Activated T-helper 1 cell treated with anti-CD3 and anti-CD28 coated beads, Interleukin-2, amount 50 U/mL, for 16 hours (primary cell): ENCODE data around the gene PRKAG2.
"Not testable (repeated sequence)": the region's sequence is repeated elsewhere in the genome, so short reads cannot be mapped to it uniquely, and the experiment has no call there.

Experiments used
- DNase-seq, 2 donors: peaks; one replicate each; pipeline ENCODE4 v3.0.0-alpha.2; 2020; ENCODE audit warnings: low read depth in 1 of 2, low spot score in 1 of 2

Gene PRKAG2

DNA sequence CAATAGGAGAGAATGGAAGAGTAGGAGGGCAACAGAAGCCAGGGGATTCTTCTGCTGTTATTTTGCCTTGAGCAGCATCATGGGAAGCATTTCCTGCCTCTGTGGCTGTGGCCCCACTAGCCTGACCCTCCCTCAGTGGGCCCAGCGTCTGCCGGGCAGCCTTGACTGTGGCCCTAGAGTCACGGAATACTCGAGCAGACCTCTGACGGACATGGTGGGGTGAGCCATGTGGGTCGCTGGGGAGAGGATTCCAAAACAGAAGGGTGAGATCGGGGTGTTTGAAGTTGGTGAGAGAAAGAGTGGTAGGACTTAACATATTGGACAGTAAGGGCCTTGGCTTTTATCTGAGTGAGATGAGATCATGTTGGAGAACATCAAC is 8.3 kb upstream of the PRKAG2 start:
- no peak for DNase-seq

DNA sequence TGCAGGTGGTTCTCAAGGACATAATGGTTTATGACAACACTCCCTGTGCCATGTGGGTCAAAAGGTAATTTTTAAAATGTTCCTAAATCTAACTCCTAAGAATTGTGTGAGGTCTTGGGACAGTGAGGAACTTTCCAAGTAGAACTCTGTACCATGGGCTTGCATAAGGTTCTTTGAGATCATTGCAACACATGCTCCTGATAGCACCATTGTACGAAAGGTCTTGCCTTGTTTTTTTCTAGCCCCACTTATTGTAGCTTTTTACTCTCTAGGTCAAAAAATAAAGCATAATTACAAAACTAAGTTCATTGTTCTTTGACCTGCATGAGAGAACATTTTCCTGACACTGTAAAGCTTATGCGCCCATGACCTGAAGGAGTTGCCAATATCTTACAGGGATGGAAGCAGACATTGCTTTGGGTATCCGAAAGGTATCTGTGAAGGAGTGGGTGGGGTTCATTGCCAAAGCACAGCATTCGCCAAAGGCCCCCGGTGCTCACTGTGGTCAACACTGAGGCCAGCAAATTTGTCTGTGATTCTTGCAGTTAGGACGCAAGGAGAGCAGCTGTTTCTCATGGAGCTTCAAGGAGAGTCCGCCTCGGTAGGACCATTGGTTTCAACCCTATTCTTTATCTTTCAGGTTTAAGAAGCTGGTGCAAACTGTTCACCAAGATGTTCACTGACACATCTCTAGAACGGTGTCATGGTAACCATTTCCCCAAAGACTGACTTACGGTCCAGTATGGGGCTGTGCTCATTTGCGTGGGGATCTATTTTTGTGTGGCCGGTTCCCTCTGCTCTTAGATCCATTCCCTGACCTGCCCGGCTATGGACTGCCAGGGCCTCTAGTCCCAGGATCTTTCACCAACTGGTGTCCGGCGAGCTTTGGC is 7.6 kb upstream of the PRKAG2 start:
- DNase-seq, result no peak

DNA sequence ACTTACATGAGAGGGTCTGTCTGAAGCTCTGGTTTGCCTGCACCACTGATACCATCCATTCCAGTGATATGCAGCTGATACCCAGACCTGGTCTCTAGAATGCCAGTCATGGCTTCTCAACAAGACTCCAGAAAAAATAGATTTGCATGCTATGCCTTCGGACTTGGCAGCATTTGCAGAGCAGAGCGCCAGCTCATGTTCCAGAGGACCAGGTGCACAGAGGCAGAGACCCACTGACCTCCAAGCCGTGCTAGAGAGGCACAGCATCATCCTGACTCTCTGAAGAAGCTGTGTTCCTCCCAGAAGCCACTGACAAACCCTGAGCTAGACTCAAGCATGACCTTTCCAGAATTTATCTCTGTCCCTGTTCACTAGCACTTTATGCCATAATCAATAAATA is 6.9 kb upstream of the PRKAG2 start:
- no peak for DNase-seq

DNA sequence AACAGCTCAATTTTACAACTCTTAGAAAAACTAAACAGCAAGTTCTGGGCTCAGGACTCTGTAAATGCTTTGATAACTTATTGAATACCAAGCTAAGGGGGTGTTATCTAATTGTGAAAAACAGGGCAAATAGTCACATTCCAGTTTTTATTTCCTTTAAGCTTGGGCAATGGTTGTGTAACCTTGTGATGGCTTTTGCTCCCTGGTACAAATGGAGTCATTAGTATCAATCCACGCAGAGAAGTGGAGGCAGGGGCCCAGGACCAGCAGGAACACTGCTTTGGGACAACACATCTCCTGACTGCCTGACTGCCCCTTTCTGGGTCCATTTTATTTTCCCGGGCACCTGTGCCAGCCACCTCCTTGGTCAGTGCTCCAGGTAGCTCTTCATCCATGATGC is 5.8 kb upstream of the PRKAG2 start:
- DNase-seq, result no peak

DNA sequence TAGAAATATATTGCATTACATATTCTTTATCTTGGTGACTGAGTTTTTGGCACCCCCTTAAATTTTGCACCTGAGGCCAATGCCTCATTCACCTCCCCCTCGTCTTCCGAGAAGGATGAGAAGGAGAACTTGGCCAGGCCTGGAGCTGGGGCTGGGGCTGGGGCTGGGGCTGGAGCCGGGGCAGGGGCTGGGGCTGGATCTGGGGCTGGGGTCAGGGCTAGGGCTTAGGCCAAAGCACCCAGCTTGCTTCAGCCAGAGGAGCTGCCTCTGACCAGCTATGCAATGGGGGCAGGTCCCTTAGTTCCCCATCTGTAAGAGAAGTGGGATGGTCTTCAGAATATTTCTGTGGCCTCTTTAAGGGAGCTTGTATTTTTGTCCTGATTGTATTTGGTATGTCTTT is 3.8 kb upstream of the PRKAG2 start:
- DNase-seq, result no peak

DNA sequence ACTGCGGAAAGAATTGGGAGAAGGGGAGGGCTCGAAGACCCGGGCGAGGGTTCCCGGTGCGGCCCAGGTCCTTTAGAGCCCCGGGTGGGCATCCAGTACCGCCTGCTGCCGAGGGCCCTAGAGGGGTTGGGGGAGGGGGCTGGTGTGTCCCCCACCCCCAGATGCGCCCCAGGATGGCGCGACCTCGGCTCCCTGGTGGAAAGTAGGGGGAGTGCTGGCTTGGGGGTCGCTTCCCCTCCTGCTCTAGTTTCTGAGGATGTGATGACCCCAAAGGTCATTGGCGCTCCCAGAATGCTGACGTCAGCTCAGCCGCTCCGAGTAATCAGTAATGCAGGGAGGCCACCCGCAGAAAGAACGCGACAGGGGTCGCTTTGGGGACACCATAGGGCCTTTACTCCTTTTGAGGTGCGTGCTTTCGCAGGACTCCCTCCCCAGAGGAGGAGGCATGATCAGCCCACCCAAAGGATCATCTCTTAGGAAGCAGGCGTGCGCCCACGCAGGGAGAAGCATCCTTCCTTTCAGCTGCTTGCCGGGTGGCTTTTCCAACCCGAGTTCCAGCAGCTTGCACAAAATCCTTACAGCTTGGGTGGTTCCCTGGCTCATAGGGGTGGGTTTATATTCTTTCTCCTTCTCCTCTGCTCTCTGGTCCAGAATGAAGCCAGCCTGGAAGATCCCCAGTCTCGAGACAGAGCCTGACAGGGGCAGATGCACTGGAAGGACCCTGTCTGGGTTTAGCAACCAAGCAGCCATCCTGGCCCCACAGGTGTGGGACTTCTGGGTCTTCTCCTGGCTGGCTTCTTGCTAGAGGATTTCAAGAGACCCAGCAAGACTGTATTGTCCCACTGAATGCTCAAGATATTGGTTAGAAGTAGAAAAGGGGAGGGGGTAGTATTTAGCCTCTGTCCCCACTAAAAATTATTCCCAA is 1.3 kb upstream of the PRKAG2 start:
- no peak for DNase-seq

DNA sequence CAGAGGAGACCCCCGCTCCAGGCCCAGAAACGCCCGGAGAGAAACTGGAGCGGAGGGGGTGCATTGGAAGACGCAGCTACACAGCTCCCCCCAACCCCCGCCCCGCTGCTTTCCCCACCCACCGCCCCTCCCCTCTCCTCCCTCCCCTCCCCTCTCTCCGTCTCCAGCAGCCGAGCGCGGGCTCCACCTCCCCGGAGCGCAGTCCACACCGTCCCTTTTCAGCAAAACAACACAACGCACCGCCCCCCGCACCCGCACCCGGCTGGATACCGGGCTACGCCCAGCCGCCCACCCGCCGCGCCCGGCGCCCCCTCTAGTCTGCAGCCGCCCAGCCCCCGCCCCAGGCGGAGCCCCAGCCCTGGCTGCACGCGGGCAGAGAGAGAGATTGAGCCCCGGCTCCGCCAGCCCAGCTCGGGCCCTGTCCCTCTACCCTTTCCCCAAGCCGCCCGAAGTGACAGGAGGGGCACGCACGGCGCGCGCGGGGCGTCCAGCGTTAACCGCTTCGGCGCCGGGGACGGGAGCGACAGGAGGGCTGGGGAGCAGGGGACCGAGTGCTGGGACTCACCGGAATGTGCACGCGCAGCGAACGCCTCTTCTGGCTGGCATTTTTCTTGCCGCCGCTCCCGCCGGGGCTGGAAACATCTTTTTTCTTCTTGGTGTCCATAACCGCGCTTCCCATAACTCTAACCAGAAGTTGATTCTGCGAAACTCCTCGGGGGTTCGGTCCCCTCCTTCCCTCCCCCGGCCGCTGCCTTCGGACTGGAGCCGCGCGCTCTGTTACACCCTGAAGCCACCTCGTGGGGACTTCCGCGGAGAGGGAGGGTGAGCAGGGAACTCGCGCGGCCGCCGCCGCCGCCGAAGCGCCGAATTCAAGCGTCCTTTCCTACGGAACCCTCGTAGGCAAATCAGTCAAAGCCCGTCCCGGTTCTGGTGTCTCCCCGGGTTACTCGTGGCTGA is 695 bp downstream of the PRKAG2 start:
- DNase-seq, result peak; percentile 49 to 54

DNA sequence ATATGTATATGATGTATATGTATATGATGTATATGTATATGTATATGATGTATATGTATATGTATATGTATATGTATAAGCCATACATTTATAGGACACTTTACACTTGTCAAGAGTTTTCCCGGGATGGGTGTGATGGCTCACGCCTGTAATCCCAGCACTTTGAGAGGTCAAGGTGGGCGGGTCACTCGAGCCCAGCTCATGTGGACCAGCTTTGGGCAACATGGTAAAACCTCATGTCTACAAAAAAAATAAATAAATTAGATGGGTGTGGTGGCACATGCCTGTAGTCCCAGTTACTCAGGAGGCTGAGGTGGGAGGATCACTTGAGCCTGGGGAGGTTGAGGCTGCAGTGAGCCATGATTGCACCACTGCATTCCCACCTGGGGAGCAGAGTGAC is 2.4 kb downstream of the PRKAG2 start:
- DNase-seq, result not testable (repeated sequence)

DNA sequence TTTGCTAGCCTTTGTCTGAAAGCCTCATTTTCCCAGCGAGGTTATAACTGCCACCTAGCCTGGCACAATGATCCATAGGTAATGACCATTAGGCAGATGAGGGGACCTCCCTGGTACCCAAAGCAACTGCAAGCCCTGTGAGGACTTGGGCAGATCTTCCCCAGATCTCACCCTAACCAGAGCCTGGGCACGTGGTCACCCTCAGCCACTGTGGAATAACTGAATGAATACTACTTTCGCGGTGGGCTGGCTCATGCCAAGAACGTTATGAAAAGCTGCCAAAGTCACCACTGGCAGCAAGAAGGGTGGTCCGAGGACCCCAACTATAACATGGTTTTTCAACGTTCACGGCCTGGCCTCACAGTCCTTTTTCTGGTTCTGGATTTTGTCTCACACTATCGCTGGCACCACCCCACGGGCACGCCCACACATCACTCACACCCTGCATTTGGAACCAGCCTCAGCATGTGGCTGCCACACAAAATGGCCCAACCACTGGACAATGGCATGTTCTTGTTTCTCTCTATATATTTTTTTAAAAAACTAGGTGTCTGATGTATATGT is 3.4 kb downstream of the PRKAG2 start:
- DNase-seq, result no peak

DNA sequence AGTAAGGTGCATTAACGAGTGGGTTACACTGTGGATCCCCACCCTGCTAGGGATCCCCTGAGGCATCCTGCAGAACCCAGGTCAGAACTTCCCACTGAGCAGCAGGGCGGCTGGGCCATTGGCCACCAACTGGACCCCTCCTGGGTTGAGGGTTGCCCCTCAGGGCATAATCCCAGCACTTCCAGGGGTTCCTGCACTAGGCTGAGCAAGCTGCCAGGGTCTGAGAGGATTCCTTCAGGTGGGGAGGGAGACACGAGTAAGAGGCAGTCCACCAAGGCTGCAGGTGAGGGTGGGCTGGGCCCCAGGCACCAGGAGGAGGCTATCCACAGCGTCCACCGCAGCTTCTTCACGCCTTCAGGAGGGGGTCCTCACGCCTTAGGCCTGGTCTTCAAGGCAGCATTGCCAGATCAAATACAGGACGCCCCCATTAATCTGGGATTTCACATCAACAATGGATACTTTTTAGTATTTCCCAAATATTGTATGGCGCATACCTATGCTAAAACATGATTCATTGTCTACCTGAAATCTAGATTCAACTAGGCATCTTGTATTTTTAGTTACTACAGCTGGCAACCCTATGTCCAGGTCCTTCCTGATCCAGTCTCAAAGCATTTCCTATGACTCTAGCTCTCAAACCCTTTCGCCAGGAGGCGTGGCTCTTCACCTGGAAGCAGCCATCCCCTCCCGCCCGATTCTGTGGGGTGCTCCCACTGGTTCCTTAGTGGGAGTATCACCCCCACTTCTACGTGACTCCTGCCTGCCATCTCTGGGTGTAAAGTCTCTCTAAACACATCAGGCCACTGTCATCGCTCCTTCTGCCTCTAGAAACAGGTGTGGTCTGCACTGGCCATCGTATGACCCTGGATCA is 4.1 kb downstream of the PRKAG2 start:
- no peak for DNase-seq

DNA sequence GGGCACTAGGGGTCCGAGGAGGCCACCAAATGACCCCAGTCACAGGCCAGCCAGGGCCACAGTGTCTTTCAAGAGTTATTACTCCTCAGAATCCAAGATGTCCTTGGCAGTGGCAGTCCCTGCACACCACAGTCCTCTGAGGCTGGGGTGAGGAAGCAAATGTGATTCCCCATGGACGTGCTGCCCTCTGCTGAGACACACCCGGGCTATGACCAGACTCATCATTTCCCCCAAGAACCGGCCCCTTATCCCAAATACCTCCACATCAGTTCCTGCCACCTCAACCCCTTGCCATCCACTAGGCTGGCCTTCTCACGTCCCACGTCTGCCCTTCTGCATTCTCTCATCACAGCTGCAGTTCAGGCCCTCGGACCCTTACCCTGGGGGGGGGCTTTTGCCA is 5.0 kb downstream of the PRKAG2 start:
- DNase-seq, result no peak

DNA sequence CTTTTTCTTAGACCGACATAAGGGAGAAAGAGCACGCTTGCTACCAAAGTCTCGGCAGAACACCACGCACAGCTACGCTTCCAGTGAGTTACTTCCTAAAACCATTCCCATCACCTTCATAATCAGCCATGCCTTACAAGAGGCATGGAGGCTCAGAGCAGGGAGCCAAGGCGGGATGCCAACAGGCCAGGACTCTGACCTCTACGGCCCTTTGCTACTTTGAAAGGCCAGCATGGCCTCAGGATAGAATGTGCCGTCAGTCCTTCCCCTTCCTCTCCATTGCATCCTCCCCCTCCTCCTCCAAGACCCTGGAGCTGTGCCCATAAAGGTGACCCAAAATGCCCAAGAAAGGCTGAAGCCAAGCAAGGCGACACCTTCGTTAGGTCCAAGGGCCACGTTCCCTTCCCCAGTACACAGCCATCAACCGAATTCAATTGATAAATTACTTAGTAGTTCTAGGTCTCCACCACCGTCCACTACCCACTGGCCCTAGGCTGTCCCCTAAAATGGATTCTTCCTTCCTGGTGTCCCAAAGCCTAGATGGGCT is 5.7 kb downstream of the PRKAG2 start:
- no peak for DNase-seq

DNA sequence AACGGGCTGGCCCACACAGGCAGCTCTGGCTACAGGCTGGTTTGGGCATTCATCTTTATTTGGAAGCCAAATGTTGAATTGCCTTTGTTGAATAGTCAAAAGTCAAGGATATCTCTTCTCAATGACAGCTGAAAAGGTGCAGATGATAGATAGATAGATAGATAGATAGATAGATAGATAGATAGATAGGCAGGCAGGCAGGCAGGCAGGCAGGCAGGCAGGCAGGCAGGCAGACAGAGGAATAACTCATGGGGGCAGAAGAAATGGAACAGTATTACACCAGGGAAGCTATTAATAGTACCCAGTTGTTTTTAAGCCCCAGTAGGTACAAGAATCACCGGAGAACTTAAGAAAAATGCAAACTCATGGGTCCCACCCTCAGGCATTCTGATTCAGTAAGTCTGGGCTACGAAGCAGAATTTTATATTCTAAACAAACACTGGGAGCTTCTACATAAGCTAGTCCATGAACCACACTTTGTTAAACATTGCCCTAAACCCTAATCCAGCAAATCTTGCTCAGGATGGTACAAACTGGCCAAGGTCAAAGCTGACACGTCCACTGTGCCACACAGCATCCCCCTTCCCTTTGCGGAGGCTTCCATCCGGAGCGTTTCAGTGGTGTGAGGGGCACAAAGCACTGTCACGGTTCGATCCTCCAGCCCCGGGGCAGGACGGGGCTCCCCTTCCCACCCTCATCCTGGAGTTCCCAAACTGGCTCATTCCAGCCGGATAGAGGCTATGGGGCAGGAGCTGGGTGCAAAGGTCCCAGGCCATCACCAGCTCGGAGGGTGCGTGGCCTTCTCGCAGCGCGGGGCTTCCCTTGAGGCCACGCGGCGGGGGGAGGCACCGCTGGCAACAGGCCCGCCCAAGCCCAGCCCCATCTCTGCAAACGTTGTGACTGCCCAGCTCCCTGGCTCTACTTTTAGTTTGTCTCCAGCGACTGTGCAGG is 6.7 kb downstream of the PRKAG2 start:
- DNase-seq, result no peak

DNA sequence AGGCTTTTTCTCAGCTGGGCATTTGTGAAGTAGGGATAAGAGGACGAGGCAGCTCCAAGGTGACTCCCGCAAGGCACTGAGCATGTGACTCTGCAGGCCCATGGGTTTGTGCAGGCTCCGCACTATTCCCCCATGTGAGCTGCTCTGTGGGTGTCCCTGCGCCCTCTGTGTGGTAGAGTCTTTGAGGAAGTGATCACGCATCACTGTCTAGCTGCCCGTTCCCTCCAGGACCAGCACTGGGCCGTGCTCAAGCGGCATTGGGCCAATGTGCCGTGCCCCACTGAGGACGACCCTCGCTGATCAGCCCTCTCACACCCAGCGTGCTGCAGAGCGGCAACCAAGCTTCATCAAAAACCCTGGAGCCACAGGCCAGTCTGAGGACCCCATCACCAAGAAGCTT is 7.5 kb downstream of the PRKAG2 start:
- no peak for DNase-seq

DNA sequence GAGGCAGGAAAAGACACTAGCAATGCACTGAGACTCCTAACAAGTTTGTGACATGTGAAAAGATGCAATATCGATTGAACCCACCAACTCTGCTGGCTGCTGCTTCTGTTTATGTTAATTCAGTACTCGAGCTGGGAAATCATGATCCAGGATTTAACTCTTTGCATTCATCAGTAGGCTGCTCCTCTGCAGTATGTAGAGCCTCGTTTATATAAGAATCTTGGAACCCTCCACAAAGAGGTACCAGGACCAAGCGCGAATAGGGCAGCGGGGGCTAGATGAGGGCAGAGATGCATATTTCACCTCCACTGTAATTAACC is 7.8 kb downstream of the PRKAG2 start:
- DNase-seq, result no peak

DNA sequence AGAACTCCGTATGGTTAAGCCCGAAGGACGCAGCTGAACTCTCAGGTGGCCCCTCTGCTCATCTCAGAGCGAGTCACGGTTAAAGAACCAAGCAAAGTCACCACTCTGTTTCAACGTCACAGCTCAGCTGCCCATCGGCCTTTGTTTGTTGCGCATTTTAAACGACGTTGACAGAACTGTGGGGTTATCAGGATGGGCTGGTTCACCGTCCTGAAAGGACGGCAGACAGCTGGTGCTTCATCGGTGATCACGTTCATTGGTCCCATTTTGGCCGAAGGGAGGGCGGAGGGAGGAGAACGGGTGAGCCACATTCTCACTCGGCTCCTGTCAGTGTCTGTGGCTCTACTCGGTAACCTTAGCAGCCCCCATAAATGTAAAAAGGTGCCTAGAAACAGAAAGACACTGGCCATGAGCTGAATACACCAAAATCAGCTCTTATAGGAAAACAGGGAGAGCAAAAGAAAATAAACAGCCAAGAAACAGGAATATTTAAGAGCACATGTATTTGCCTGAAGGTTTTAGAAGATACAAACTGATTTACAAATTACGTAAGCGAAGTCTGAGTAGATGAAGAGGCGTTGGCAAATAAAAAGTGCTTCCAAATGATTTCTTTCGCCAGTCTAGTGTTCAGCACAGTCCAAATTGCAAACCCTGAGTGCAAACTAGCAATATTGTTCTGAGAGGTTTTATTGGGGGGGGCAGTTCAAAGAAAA is 8.4 kb downstream of the PRKAG2 start:
- no peak for DNase-seq

DNA sequence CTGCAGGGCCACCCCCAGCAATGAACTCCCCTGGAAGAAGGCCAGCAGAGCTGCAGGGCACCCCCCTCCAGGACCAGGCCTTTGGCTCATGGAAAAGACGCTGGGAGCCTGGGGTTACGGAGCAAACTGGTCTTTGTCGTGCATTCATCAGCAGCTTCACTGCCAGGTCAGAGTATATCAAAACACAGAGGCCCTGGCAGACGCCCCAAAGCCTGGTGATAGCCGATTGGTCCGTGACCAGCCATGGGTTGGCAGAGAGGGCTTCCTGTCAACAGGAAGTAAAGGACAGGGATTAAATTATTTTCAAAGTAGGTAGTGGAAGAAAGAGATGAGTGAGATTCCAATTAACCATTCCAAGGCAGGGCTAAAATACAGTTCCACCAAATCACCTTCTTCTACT is 9.0 kb downstream of the PRKAG2 start:
- DNase-seq, result no peak
